Loucy (cell line): Measurements from ENCODE around the gene UPK1B.
"Not testable (repeated sequence)": the region's sequence is repeated elsewhere in the genome, so short reads cannot be mapped to it uniquely, and the experiment has no call there.

Experiments
- EZH2phosphoT487 ChIP-seq: fragments of 200-600 bp; IDR thresholded peaks from 2 replicates; pipeline ENCODE4 v1.6.1; 2018; ENCODE audit warnings: antibody characterized with exemption, mild to moderate bottlenecking, moderate library complexity, borderline replicate concordance
- TF ChIP-seq, protein P1 (sequence below): fragments of 200-600 bp; sonication (generic); conservative IDR thresholded peaks from 2 replicates; pipeline ENCODE4 v1.5.1; 2014; ENCODE audit warnings: mild to moderate bottlenecking, antibody characterized with exemption, low read length

DNA sequence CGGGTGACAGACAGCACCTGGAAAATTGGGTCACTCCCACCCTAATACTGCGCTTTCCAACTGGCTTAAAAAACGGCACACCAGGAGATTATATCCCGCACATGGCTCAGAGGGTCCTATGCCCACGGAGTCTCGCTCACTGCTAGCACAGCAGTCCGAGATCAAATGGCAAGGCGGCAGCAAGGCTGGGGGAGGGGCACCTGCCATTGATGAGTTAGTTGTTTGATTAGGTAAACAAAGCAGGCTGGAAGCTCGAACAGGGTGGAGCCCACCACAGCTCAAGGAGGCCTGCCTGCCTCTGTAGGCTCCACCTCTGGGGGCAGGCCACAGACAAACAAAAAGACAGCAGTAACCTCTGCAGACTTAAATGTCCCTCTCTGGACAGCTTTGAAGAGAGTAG is 8.7 kb upstream of the UPK1B start:
- TF ChIP-seq, protein P1, sequence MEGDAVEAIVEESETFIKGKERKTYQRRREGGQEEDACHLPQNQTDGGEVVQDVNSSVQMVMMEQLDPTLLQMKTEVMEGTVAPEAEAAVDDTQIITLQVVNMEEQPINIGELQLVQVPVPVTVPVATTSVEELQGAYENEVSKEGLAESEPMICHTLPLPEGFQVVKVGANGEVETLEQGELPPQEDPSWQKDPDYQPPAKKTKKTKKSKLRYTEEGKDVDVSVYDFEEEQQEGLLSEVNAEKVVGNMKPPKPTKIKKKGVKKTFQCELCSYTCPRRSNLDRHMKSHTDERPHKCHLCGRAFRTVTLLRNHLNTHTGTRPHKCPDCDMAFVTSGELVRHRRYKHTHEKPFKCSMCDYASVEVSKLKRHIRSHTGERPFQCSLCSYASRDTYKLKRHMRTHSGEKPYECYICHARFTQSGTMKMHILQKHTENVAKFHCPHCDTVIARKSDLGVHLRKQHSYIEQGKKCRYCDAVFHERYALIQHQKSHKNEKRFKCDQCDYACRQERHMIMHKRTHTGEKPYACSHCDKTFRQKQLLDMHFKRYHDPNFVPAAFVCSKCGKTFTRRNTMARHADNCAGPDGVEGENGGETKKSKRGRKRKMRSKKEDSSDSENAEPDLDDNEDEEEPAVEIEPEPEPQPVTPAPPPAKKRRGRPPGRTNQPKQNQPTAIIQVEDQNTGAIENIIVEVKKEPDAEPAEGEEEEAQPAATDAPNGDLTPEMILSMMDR: not testable (repeated sequence)
- TF ChIP-seq EZH2phosphoT487: not testable (repeated sequence)
